NCI-H446 (cell line): ENCODE data around the gene GRIFIN.
"Not testable (repeated sequence)": the region's sequence is repeated elsewhere in the genome, so short reads cannot be mapped to it uniquely, and the experiment has no call there.

ENCODE experiments used
- DNase-seq, 2 experiments: peaks; one replicate each; lab custom pipeline; 2025; lab: John Stamatoyannopoulos, UW

Gene GRIFIN

DNA sequence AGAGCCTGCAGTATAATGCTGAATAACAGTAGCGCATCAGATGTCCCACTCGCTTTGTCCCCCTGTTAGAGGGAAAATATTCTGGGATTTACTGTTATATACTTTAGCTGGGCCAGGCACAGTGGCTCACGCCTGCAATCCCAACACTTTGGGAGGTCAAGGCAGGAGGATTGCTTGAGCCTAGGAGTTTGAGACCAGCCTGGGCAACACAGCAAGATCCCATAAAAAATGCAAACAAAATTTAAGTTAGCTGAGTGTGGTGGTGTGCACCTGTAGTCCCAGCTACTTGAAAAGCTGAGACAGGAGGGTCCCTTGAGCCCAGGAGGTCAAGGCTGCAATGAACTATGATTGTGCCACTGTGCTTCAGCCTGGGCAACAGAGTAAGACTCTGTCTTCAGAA is 22.3 kb downstream of the GRIFIN start:
- DNase-seq: not testable (repeated sequence)

- DNase-seq: no peak
These were observed 23.4 kb downstream of the GRIFIN start for GRCh38 chr7:2452643-2453270.

DNA sequence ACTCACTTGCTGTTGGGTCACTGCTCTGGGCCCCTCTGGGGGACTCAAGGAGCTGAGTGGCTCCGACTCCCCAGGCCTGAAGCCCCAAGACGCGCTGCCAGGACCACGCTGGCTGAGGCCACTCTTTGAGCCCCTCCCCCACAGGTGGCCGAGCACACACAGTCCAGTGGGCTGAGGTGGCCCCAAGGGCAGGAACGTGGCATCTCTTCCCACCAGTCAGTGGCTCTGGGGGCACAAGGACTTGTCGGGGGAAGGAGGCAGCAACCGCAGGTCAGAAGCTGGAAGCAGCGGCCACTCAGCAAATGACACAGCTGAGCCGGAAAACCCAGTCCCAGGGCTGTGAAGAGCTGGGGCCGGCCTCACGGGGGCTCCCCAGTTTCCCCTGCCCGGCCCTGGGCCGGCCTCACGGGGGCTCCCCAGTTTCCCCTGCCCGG is 24.1 kb downstream of the GRIFIN start:
- DNase-seq: no peak

DNA sequence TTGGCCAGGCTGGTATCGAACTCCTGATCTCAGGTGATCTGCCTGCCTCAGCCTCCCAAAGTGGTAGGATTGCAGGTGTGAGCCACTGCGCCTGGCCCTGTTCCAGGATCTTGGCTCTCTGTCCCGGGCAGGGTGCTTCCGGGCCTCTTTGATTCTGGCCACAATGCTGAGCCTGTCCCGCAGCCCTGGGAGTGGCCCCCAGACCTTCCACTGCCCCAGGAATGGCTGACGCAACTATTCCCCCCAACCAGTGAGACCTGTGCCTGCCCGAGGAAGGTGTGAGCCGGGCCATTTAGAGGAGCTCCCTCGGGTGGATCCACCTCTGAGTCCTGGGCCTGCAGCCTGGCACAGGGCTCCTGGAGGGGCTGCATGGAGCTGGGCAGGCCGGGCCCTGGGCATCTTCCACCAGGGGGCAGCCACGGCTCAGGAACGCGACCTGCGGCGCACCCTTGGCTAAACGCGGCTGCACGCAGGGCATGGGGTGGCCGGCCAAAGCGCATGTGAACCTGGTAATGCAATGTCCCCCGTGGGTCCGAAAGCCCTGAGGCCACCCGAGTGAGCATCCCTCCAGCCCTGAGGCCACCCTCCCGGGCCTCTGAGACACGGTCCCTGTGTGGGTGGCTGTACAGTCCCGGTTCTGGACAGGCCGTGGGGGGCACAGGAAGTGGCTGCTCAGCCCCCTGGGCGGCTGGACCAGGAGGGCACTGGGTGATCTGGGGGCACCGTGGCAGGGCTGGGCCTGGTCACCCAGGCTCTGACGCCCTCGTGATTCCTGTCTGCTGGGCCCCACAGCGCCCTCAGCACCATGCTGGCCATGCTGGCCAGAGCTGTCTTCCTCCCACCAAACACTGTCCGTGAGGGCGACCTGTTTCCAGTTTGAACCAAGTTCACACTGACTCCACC is 24.8 kb downstream of the GRIFIN start:
- peak in 1 of 2 experiments; percentile 77 for DNase-seq

DNA sequence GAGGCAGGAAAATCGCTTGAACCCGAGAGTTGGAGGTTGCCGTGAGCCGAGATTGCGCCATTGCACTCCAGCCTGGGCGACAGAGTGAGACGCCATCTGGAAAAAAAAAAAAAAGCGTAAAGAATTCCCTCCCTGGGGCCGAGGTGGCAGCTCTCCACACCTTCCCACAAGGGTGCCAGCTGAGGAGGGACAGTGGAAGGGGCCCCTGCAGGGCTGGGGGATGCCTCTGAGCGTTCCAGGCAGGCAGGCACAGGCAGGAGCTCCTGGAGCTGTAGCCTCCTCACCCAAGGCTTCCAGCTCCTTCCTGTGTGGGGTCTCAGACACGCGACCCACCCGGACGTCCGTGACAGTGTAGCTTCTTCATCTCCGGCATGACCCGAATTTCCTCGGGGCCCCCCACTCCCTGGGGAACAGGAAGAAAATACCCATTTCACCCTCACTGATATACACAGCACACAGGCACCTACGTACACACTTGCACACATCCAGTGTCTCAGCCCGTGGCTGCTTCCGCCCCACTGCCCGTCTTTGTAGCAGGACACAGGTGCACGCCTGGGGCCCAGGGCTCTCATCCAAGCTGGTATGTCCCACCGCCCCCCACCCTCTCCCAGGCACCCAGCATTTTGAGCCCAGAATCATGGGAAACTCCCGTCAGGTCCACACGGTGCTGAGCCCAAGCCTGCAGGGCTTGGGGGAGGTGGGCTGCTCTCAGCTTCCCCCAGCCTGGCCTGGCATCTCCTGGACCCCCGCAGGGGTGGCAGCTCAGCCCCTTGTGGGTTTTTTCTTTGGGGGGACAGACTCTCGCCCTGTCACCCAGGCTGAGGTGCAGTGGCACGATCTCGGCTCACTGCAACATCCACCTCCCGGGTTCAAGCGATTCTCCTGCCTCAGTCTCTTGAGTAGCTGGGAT is 25.7 kb downstream of the GRIFIN start:
- DNase-seq: no peak

DNA sequence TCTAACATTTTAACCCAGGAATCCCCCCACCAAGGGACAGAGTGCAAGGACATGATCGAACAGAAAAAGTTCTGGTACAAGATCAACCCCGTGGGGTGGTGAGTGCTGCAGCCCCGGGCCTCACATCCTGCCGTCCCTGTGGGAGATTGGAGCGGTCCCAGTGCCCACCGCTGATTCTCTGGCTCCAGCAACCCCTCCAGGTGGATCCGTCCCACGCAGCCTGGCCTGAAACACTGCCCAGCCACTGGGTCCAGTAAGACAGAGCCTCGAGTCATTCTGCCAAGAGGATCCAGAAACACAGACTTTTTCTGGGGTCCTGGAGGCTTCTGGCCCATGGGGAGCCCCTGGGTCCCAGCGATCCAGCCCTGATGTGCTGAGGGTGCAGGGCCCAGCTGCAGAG is 29.5 kb downstream of the GRIFIN start:
- no peak for DNase-seq

GRCh38 chr7:2445898-2446555 is 30.2 kb downstream of the GRIFIN start:
- no peak for DNase-seq

GRCh38 chr7:2445047-2445446 is 31.2 kb downstream of the GRIFIN start:
- no peak for DNase-seq

- DNase-seq: no peak
These were observed 31.7 kb downstream of the GRIFIN start for GRCh38 chr7:2444476-2444875.

DNA sequence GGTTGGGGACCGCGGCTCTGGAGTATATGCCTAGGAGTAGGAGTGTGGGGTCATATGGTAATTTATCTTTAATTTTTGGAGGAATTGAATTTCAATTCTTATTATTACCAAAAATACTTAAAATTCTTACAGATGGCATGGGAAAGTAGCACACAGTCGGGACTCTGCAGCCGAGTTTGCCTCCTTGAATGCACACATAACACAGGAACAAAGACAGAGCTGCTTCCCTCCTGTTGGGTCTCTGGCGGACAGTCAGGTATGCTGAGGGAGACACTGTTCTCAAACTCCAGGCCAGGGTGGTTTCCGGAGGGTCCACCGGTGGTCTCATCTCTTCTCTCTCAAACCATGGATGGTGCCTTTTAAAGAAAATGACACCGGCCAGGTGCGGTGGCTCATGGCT is 32.7 kb downstream of the GRIFIN start:
- DNase-seq: no peak

DNA sequence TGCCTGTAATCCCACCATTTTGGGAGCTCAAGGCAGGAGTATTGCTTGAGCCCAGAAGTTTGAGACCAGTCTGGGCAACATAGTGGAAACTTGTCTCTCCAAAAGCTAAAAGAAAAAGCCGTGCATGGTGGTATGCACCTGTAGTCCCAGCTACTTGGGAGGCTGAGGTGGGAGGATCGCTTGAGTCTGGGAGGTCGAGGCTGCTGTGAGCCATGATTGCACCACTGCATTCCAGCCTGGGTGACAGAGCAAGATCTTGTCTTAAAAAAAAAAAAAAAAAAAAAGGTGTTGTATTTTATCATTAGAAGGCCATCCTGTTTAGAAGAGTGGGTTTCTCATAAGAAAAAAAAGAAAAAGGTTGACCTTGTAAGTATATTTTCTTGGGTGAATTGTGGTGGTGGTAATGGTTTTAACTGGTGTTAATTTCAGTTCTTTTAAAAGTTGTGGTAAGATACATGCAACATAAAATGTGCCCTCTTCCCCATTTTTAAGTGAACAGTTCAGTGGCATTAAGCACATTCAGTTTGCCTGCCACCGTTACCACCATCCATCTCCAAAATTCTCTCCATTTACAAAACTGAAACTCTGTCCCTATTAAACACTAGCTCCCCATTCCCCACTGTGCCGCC is 34.7 kb downstream of the GRIFIN start:
- DNase-seq: no peak

DNA sequence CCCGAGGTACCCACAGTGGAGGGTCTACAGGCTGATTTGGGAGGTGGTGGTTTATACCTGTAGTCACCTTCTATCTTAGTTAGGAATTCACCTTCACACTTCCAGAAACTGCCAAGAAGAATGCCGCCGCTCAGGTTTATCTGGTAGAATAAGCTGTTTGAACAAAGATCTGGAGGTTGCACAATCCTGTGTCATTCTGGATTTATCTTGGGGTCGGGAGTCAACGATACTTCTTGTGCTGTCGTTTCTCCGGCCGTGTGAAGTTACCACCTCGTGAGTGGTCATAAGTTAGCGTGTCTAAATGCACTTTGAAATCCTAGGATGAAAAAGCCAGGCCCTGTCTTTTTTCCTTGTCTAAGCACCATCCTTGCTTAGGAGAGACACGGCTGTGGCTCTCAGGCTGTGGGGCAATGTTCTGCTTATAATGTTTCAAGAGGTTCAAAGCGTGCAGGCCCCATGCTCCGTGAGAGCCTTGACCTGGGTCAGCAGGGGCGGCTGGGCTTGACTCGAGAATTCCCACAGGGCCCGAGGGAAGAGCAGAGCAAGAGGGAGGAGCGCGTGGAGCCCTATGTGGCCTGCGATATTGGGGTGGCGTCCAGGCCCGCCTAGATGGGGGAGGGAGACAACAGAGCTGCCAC is 35.5 kb downstream of the GRIFIN start:
- no peak for DNase-seq

DNA sequence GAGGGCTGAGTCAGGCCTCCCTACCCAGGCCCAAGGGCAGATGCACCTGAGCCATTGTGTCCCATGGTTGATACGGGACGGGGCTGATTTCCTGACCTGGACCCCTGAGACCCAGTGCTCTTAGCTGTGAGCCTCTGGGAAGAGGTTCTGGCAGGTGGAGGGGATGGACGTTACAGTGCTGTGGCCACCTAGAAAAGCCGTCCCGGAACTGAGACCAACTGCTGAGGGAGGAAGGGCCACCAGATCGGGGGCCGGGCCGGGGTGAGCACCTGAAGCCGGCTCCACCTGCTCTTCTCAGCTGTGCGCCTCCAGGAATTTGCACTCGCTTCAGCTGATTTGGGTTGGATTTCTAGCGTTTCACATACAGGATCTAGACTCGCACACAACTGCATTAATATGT is 37.4 kb downstream of the GRIFIN start:
- no peak for DNase-seq

GRCh38 chr7:2438186-2438585 is 38.0 kb downstream of the GRIFIN start:
- DNase-seq: no peak

- DNase-seq: no peak
These were observed 38.6 kb downstream of the GRIFIN start for GRCh38 chr7:2437537-2438148.

DNA sequence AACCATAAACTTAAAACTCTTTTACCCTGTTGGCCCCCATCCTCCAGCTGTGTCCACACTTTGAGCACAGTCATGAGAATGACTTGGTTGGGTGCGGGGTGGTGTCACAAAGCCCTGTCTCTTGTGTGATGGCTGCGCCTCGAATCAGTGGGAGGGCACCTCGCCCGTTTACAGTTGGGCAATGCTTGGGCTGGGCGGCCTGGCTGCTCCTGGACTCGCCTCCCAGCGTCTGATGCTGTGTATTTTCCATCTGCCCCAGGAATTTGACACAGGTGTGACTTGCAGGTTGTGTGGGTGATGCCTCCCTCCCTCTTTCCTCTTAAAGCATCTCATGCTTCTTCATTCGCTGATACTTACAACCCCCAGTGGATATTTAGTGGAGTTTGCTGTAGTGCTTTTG is 39.1 kb downstream of the GRIFIN start:
- DNase-seq: no peak

DNA sequence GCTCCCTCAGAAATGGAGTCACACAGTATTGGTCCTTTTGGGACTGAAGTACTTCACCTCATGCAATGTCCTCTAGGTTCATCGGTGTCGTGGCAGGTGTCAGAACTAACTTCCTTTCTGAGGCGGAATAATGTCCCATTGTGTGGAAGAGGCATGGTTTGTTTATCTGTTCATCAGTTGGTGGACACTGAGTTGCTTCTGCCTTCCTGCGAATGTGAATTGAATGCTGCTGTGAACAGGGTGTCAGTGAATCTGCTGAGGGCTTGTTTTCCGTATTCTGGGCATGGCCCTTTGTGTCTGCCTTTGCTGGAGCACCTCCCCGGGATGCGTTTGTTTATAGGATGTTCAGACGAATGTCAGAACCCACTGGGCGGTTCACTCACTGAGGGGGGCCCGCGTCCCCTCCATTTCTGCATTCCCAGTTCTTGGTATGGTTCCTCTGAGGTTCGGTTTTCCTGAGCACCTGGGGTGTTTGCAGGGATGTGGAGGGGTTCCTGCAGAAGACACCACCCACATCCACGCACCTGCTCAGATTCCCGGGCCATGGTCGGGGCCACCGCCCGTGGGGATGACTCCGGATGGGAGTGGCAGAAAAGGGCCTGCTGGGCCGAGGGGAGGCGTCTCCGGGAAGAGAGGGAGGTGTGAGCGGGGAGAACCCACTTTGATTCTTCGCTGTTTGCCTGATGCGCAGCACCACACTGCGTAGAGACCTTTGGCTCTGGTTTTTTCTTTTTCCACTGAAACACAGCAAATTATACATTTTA is 39.7 kb downstream of the GRIFIN start:
- DNase-seq: no peak

- no peak for DNase-seq
These were observed 41.1 kb downstream of the GRIFIN start for GRCh38 chr7:2435146-2435545.

GRCh38 chr7:2433713-2434550 is 42.3 kb downstream of the GRIFIN start:
- no peak for DNase-seq
